Endothelial cell of umbilical vein (primary cell): ENCODE data around the gene ASB13. TPM values are rescaled to one million over a fixed set of nuclear protein-coding genes. Genes with fewer than 3 reads are reported as not detected.

Experiments used
- BruUV-seq: library from RNA; stranded (reverse); fragments of 400-500 nt; replicated peaks from 2 replicates; lab custom pipeline; 2021; lab: Mats Ljungman, UMichigan
- CTCF ChIA-PET: fragments of 300-600, 350-600 bp; sonication (Branson Sonifier 250); formaldehyde crosslinking; loops from one replicate; lab custom pipeline; 2021; ENCODE audit warnings: antibody characterized with exemption, inconsistent platforms; lab: Charles Lee
- POLR2A ChIA-PET: fragments of 300-600, 350-600 bp; sonication (Branson Sonifier 250); formaldehyde crosslinking; loops from one replicate; lab custom pipeline; 2021; ENCODE audit warnings: antibody characterized with exemption, inconsistent platforms; lab: Charles Lee
- DNase-seq: peaks from one replicate; pipeline ENCODE4 v3.0.0-alpha.2; 2011; ENCODE audit warnings: low read depth, low spot score
- FAIRE-seq: peaks from 2 replicates; lab custom pipeline; 2011; peaks lifted over from hg19 to GRCh38; lab: Jason Lieb, UNC
- H2AFZ ChIP-seq: 2 replicates; pipeline ENCODE4 v1.6.0; 2012; ENCODE audit warnings: low read depth, low read length, control low read depth, inconsistent platforms
- H3K27ac ChIP-seq: 2 replicates; pipeline ENCODE4 v1.5.1; 2011; ENCODE audit warnings: low read depth, mild to moderate bottlenecking, control low read depth, low read length, moderate library complexity; ENCODE audit not compliant: insufficient read depth
- H3K27me3 ChIP-seq, 2 experiments: 2 replicates each; pipeline versions ENCODE4 v1.6.0 to v1.6.1; 2011; ENCODE audit warnings: low read length in 2 of 2, mixed read lengths in 1 of 2; ENCODE audit not compliant: control insufficient read depth in 2 of 2, insufficient read depth in 2 of 2
- H3K36me3 ChIP-seq, 2 experiments: 2 replicates in 1 of 2; 3 replicates in 1 of 2; pipeline ENCODE4 v1.5.1; 2011; ENCODE audit warnings: low read length in 2 of 2, mild to moderate bottlenecking in 1 of 2, moderate library complexity in 1 of 2; ENCODE audit not compliant: control insufficient read depth in 2 of 2, insufficient read depth in 2 of 2; ENCODE audit errors: extremely low read depth in 1 of 2
- H3K4me1 ChIP-seq: 3 replicates; pipeline ENCODE4 v1.5.1; 2011; ENCODE audit warnings: mild to moderate bottlenecking, low read length; ENCODE audit not compliant: control insufficient read depth, insufficient read depth; ENCODE audit errors: extremely low read depth
- H3K4me2 ChIP-seq: 2 replicates; pipeline ENCODE4 v1.6.1; 2011; ENCODE audit warnings: low read length, control low read depth, mixed read lengths; ENCODE audit not compliant: insufficient read depth
- H3K4me3 ChIP-seq, 3 experiments: fragments of 200-600 bp in 1 of 3; sonication (generic), shearing (Covaris generic) in 1 of 3; replicated peaks in 1 of 3; 2 replicates each; pipeline ENCODE4 v1.5.1; 2011 to 2016; ENCODE audit warnings: control low read depth in 3 of 3, low read length in 3 of 3, mild to moderate bottlenecking in 2 of 3, inconsistent platforms in 1 of 3, low read depth in 1 of 3, moderate library complexity in 1 of 3; ENCODE audit not compliant: insufficient read depth in 1 of 3
- H3K79me2 ChIP-seq: 2 replicates; pipeline ENCODE4 v1.6.0; 2012; ENCODE audit warnings: low read length, inconsistent platforms; ENCODE audit not compliant: control insufficient read depth, insufficient read depth
- H3K9ac ChIP-seq: replicated peaks from 2 replicates; pipeline ENCODE3; 2011; ENCODE audit warnings: low read length, control low read depth; ENCODE audit not compliant: insufficient read depth; ENCODE audit errors: extremely low read depth
- H3K9me1 ChIP-seq: replicated peaks from 3 replicates; pipeline ENCODE4 v1.6.0; 2011; ENCODE audit warnings: mild to moderate bottlenecking, low read length; ENCODE audit not compliant: control insufficient read depth, insufficient read depth; ENCODE audit errors: extremely low read depth
- H3K9me3 ChIP-seq: replicated peaks from 2 replicates; pipeline ENCODE4 v1.5.1; 2012; ENCODE audit warnings: low read length, inconsistent platforms; ENCODE audit not compliant: control insufficient read depth, insufficient read depth
- H4K20me1 ChIP-seq: replicated peaks from 2 replicates; pipeline ENCODE3; 2011; ENCODE audit warnings: mild to moderate bottlenecking, low read length; ENCODE audit not compliant: control insufficient read depth, insufficient read depth; ENCODE audit errors: extremely low read depth
- CTCF ChIP-seq, 2 donors: IDR thresholded peaks; 1 replicate in 1 of 2; 2 replicates in 1 of 2; pipeline ENCODE4 v1.5.1; 2011; ENCODE audit warnings: low read length in 2 of 2, mild to moderate bottlenecking in 2 of 2, moderate library complexity in 2 of 2, control low read depth in 1 of 2, inconsistent platforms in 1 of 2, low read depth in 1 of 2; ENCODE audit not compliant: insufficient read depth in 1 of 2; ENCODE audit errors: extremely low read depth in 1 of 2
- EZH2 ChIP-seq: IDR thresholded peaks from 2 replicates; pipeline ENCODE4 v1.6.1; 2012; ENCODE audit warnings: borderline replicate concordance, low read depth, mild to moderate bottlenecking, moderate library complexity, low read length, inconsistent platforms; ENCODE audit not compliant: severe bottlenecking
- FOS ChIP-seq: IDR thresholded peaks from 2 replicates; pipeline ENCODE4 v1.6.1; 2011; ENCODE audit warnings: mild to moderate bottlenecking, low read length, moderate library complexity, borderline replicate concordance; ENCODE audit not compliant: insufficient read depth
- GATA2 ChIP-seq: IDR thresholded peaks from 2 replicates; pipeline ENCODE4 v1.7.0; 2011; ENCODE audit warnings: low read depth, mild to moderate bottlenecking, moderate library complexity, mixed read lengths, low read length; ENCODE audit not compliant: insufficient read length, insufficient read depth
- JUN ChIP-seq: IDR thresholded peaks from 2 replicates; pipeline ENCODE4 v1.6.1; 2011; ENCODE audit warnings: borderline replicate concordance, low read depth; ENCODE audit not compliant: insufficient read length, insufficient read depth
- MAX ChIP-seq: IDR thresholded peaks from 2 replicates; pipeline ENCODE4 v1.6.1; 2011; ENCODE audit not compliant: insufficient read depth, insufficient read length
- MYC ChIP-seq: IDR thresholded peaks from one replicate; pipeline ENCODE4 v1.6.1; 2011; ENCODE audit warnings: mild to moderate bottlenecking, low read depth, low read length
- POLR2A ChIP-seq: IDR thresholded peaks from 2 replicates; pipeline ENCODE4 v1.6.1; 2012; ENCODE audit warnings: low read depth, mild to moderate bottlenecking, control low read depth, low read length
- POLR2AphosphoS5 ChIP-seq: IDR thresholded peaks from 2 replicates; pipeline ENCODE4 v1.6.1; 2012; ENCODE audit warnings: low read depth, mild to moderate bottlenecking, control low read depth, low read length, moderate library complexity; ENCODE audit not compliant: insufficient read depth
- dilution Hi-C: fragments of 300-500 bp; cut with MboI; formaldehyde crosslinking; loops from one replicate; pipeline ENCODE4 v1.15.0; 2019; ENCODE audit warnings: low sequenced_read_pairs; ENCODE audit not compliant: extremely low pct_ligation_motif_present
- intact Hi-C: fragments of 100-400 bp; cut with micrococcal nuclease; formaldehyde crosslinking; loops from one replicate; pipeline ENCODE4 v1.10.0; 2022
- polyA plus RNA-seq, 4 experiments: library from polyadenylated mRNA; depleted of rRNA in 3 of 4; stranded (reverse) in 3 of 4; unstranded in 1 of 4; fragments of >200 nt; gene quantifications; 2 replicates each; pipeline versions ENCODE4 v1.2.1 to v1.2.3, GENCODE V29; 2011 to 2012; ENCODE audit warnings: missing spikeins in 1 of 4
- total RNA-seq: library from RNA; stranded (reverse); gene quantifications from 2 replicates; pipeline ENCODE4 v1.2.3, GENCODE V29; 2021

ASB13 gene
- total and polyA plus RNA-seq, 2 donors (not counting 3 experiments of a cell fraction or from before 2014, with no cell fraction given) = 6.3 to 7.3 TPM

- peak overlapping the region; percentile 80 for H3K4me2 ChIP-seq
- DNase-seq (no peak), FAIRE-seq (no peak)
- H3K27ac ChIP-seq = peak overlapping the region; percentile 67
- no peaks in the 10 kb centered on the region for H3K9me1 ChIP-seq
- peak overlapping the region; percentile 28 for H3K9ac ChIP-seq
- H3K36me3 ChIP-seq = no peaks in the 10 kb centered on the region
- no peaks in the 10 kb centered on the region for H4K20me1 ChIP-seq
- peaks cover 29% of the 10 kb centered on the region for H3K4me1 ChIP-seq
- CTCF ChIA-PET = interaction anchor here (0.6 to 2.8 kb wide), 10 partner anchors 9 to 154 kb away, joined by 3 to 25 read pairs (median 4); no protein-coding TSS in a partner anchor
- no peaks in the 10 kb centered on the region for H3K27me3 ChIP-seq
- intact Hi-C loops (loop anchor here (10.0 kb wide), 1 partner anchor 151 kb away; no protein-coding TSS in a partner anchor), dilution Hi-C loops (no loop called here)
- no peaks in the 10 kb centered on the region for H3K79me2 ChIP-seq
- POLR2A ChIA-PET = interaction anchor here (0.6 to 2.6 kb wide), 2 partner anchors 16 to 149 kb away, joined by 4 to 11 read pairs; no protein-coding TSS in a partner anchor
- TF ChIP-seq GATA2 = no peak
- no peak for TF ChIP-seq CTCF (IDR thresholded peaks at IDR 0.05; ENCODE audit: extremely low read depth in 1 of 2, insufficient read depth in 1 of 2, low read depth in 1 of 2, low read length in 2 of 2)
- no peak for TF ChIP-seq POLR2AphosphoS5
- no peak for TF ChIP-seq POLR2A
- TF ChIP-seq MAX = no peak
- TF ChIP-seq FOS = no peak
- TF ChIP-seq EZH2 = no peak
- TF ChIP-seq JUN = no peak
- no peak for TF ChIP-seq MYC
- BruUV-seq = no TSS peak
- H3K4me3 ChIP-seq = no peak overlapping the region
- H3K9me3 ChIP-seq = no peaks in the 10 kb centered on the region
- no peak overlapping the region for H2AFZ ChIP-seq
Measured at GRCh38 chr10:5595591-5595990, 70.8 kb downstream of the ASB13 start.
